HCT116 (cell line): ENCODE measurements around the gene ACHE. TPM values are rescaled to one million over a fixed set of nuclear protein-coding genes. Genes with fewer than 3 reads are reported as not detected.
"Not testable (repeated sequence)": the region's sequence is repeated elsewhere in the genome, so short reads cannot be mapped to it uniquely, and the experiment has no call there.

Experiments
- ATAC-seq: fragments of 200-7000 bp; cut with Tn5 transposase; 2 replicates; pipeline ENCODE4 v1.9.1; 2020; ENCODE audit warnings: mild to moderate bottlenecking, moderate library complexity
- BruUV-seq: library from RNA; stranded (reverse); fragments of 400-500 nt; replicated peaks from 2 replicates; lab custom pipeline; 2021; lab: Mats Ljungman, UMichigan
- CTCF ChIA-PET: fragments of 300-600 bp; sonication (Branson Sonifier 250); formaldehyde crosslinking; loops from one replicate; lab custom pipeline; 2021; ENCODE audit warnings: antibody characterized with exemption; lab: Charles Lee
- POLR2A ChIA-PET: fragments of 300-600, 350-600 bp; sonication (Branson Sonifier 250); formaldehyde crosslinking; loops from one replicate; lab custom pipeline; 2021; ENCODE audit warnings: antibody characterized with exemption; lab: Charles Lee
- RAD21 ChIA-PET, 2 experiments: fragments of 300-600 bp; sonication (Branson Sonifier 250); formaldehyde crosslinking; loops; one replicate each; lab custom pipeline; 2023; ENCODE audit warnings: low total read pairs in 2 of 2; ENCODE audit not compliant: uncharacterized antibody in 2 of 2, unreplicated experiment in 2 of 2, low non-redundant PET in 1 of 2; lab: Charles Lee
- DNase-seq: peaks from one replicate; pipeline ENCODE4 v3.0.0-alpha.2; 2010; ENCODE audit warnings: low read depth, low spot score
- H2AFZ ChIP-seq: fragments of 200-600 bp; shearing (Covaris generic), sonication (generic); 2 replicates; pipeline ENCODE4 v1.6.1; 2017; ENCODE audit warnings: low read depth, mixed run types, mixed read lengths, antibody characterized with exemption, low read length; ENCODE audit not compliant: poor library complexity, severe bottlenecking
- H3K27ac ChIP-seq: 2 replicates; pipeline ENCODE4 v1.5.1; 2012; ENCODE audit warnings: low read depth, low read length
- H3K27me3 ChIP-seq: fragments of 200-600 bp; sonication (generic); 2 replicates; pipeline ENCODE4 v1.6.1; 2016; ENCODE audit warnings: mixed run types, low read length, mixed read lengths; ENCODE audit not compliant: insufficient read depth
- H3K36me3 ChIP-seq, 2 experiments: fragments of 200-500 bp in 1 of 2; fragments of 200-600 bp in 1 of 2; sonication (Bioruptor generic) in 1 of 2; sonication (generic) in 1 of 2; 2 replicates each; pipeline versions ENCODE4 v1.5.1 to v1.6.1; 2014 to 2016; ENCODE audit warnings: low read length in 2 of 2, inconsistent platforms in 1 of 2, mixed read lengths in 1 of 2, mixed run types in 1 of 2; ENCODE audit not compliant: insufficient read depth in 2 of 2, control insufficient read depth in 1 of 2
- H3K4me1 ChIP-seq, 2 experiments: fragments of 200-600 bp in 1 of 2; sonication (generic) in 1 of 2; 2 replicates each; pipeline versions ENCODE4 v1.5.1 to v1.6.1; 2012 to 2017; ENCODE audit warnings: low read length in 2 of 2, inconsistent platforms in 1 of 2, mild to moderate bottlenecking in 1 of 2, mixed read lengths in 1 of 2, mixed run types in 1 of 2, moderate library complexity in 1 of 2; ENCODE audit not compliant: insufficient read depth in 2 of 2, control insufficient read depth in 1 of 2
- H3K4me2 ChIP-seq: fragments of 200-600 bp; sonication (generic); 2 replicates; pipeline ENCODE4 v1.6.1; 2017; ENCODE audit warnings: mixed run types, low read length, mixed read lengths
- H3K4me3 ChIP-seq, 2 experiments: fragments of 200-600 bp in 1 of 2; sonication (generic) in 1 of 2; replicated peaks in 1 of 2; 2 replicates each; pipeline ENCODE4 v1.5.1; 2011 to 2016; ENCODE audit warnings: low read length in 2 of 2, control low read depth in 1 of 2, low read depth in 1 of 2, mild to moderate bottlenecking in 1 of 2, mixed read lengths in 1 of 2, mixed run types in 1 of 2
- H3K79me2 ChIP-seq: fragments of 200-600 bp; sonication (generic); 2 replicates; pipeline ENCODE4 v1.6.1; 2017; ENCODE audit warnings: mild to moderate bottlenecking, mixed run types, low read length, moderate library complexity, mixed read lengths; ENCODE audit not compliant: insufficient read depth
- H3K9ac ChIP-seq: fragments of 200-600 bp; sonication (generic); 2 replicates; pipeline ENCODE4 v1.6.1; 2016; ENCODE audit warnings: low read length, mixed read lengths
- H3K9me2 ChIP-seq: fragments of 200-600 bp; sonication (generic), shearing (Covaris generic); 2 replicates; pipeline ENCODE4 v1.6.1; 2017; ENCODE audit warnings: mixed run types, mild to moderate bottlenecking, moderate library complexity; ENCODE audit not compliant: insufficient read depth
- H3K9me3 ChIP-seq, 2 experiments: fragments of 200-500 bp in 1 of 2; fragments of 200-600 bp in 1 of 2; sonication (Bioruptor generic) in 1 of 2; sonication (generic) in 1 of 2; 2 replicates each; pipeline ENCODE4 v1.6.1; 2014 to 2017; ENCODE audit warnings: low read length in 2 of 2, mixed read lengths in 2 of 2, inconsistent platforms in 1 of 2, low read depth in 1 of 2, mild to moderate bottlenecking in 1 of 2, mixed run types in 1 of 2, moderate library complexity in 1 of 2; ENCODE audit not compliant: control insufficient read depth in 1 of 2, insufficient read depth in 1 of 2
- H4K20me1 ChIP-seq: fragments of 200-600 bp; sonication (generic), shearing (Covaris generic); 2 replicates; pipeline ENCODE4 v1.6.1; 2017; ENCODE audit warnings: mixed run types, mild to moderate bottlenecking, moderate library complexity; ENCODE audit not compliant: insufficient read depth
- ATF3 ChIP-seq: IDR thresholded peaks from 2 replicates; pipeline ENCODE4 v1.6.1; 2012
- CBX3 ChIP-seq: IDR thresholded peaks from 2 replicates; pipeline ENCODE4 v1.6.1; 2012; ENCODE audit warnings: low read depth
- CEBPB ChIP-seq: IDR thresholded peaks from 2 replicates; pipeline ENCODE4 v1.6.1; 2012; ENCODE audit warnings: low read depth
- EZH2phosphoT487 ChIP-seq: fragments of 200-600 bp; IDR thresholded peaks from 2 replicates; pipeline ENCODE4 v1.6.1; 2018; ENCODE audit warnings: antibody characterized with exemption, borderline replicate concordance
- FOSL1 ChIP-seq: IDR thresholded peaks from 2 replicates; pipeline ENCODE4 v1.6.1; 2012; ENCODE audit warnings: low read depth
- JUND ChIP-seq: IDR thresholded peaks from 2 replicates; pipeline ENCODE4 v1.6.1; 2012
- POLR2A ChIP-seq: IDR thresholded peaks from 2 replicates; pipeline ENCODE4 v1.7.0; 2011; ENCODE audit warnings: borderline replicate concordance; ENCODE audit not compliant: insufficient read depth, insufficient read length; ENCODE audit errors: extremely low read depth
- POLR2AphosphoS5 ChIP-seq: IDR thresholded peaks from 2 replicates; pipeline ENCODE4 v1.6.1; 2011; ENCODE audit warnings: mild to moderate bottlenecking, low read depth, low read length, moderate library complexity
- REST ChIP-seq: IDR thresholded peaks from 2 replicates; pipeline ENCODE4 v1.6.1; 2012; ENCODE audit warnings: low read depth
- SIN3A ChIP-seq: IDR thresholded peaks from 2 replicates; pipeline ENCODE4 v1.6.1; 2012; ENCODE audit warnings: low read depth
- SP1 ChIP-seq: IDR thresholded peaks from 2 replicates; pipeline ENCODE4 v1.6.1; 2012; ENCODE audit warnings: low read depth
- SRF ChIP-seq: IDR thresholded peaks from 2 replicates; pipeline ENCODE4 v1.6.1; 2012; ENCODE audit warnings: low read depth
- TCF7L2 ChIP-seq: IDR thresholded peaks from 2 replicates; pipeline ENCODE4 v1.7.0; 2011; ENCODE audit warnings: borderline replicate concordance, inconsistent platforms; ENCODE audit not compliant: insufficient read depth, insufficient read length; ENCODE audit errors: extremely low read depth
- YY1 ChIP-seq: IDR thresholded peaks from 2 replicates; pipeline ENCODE4 v1.6.1; 2011; ENCODE audit warnings: low read length, low read depth, moderate library complexity, mild to moderate bottlenecking; ENCODE audit not compliant: insufficient replicate concordance; ENCODE audit errors: extremely low read depth
- ZBTB33 ChIP-seq: IDR thresholded peaks from 2 replicates; pipeline ENCODE4 v1.6.1; 2011; ENCODE audit warnings: mild to moderate bottlenecking, low read length, moderate library complexity; ENCODE audit not compliant: insufficient replicate concordance; ENCODE audit errors: extremely low read depth
- ZFX ChIP-seq: fragments of 450-650 bp; IDR thresholded peaks from 2 replicates; pipeline ENCODE4 v1.6.1; 2017
- ZNF274 ChIP-seq: fragments of 200-500 bp; sonication (Bioruptor generic); IDR thresholded peaks from 2 replicates; pipeline ENCODE4 v1.6.1; 2014; ENCODE audit warnings: mild to moderate bottlenecking, low read depth, low read length, inconsistent platforms
- intact Hi-C: fragments of 100-400 bp; cut with micrococcal nuclease; formaldehyde crosslinking; loops from 2 replicates; pipeline ENCODE4 v1.10.0; 2022
- total RNA-seq: library from RNA; stranded (reverse); gene quantifications from one replicate; pipeline ENCODE4 v1.2.1, GENCODE V29; 2021; ENCODE audit not compliant: unreplicated experiment

ACHE gene
- total RNA-seq, 1 experiment from 2014 or later, result 1.8 TPM

GRCh38 chr7:100923616-100924015, 27.9 kb upstream of the ACHE start:
- DNase-seq, RAD21 ChIA-PET, H3K9me3 ChIP-seq, intact Hi-C loops, H3K27ac ChIP-seq, ATAC-seq, BruUV-seq, H2AFZ ChIP-seq, H3K9me2 ChIP-seq, H3K9ac ChIP-seq, H3K36me3 ChIP-seq, H3K4me1 ChIP-seq, H3K4me3 ChIP-seq, H4K20me1 ChIP-seq, POLR2A ChIA-PET, H3K79me2 ChIP-seq, H3K4me2 ChIP-seq, H3K27me3 ChIP-seq, CTCF ChIA-PET: not testable (repeated sequence)

- no peak overlapping the region for H3K4me2 ChIP-seq
- CTCF ChIA-PET, result interaction anchor here (0.5 kb wide), 1 partner anchor 160 kb away, joined by 3 read pairs; no protein-coding TSS in a partner anchor
- H4K20me1 ChIP-seq, result no peaks in the 10 kb centered on the region
- H3K79me2 ChIP-seq, result no peaks in the 10 kb centered on the region
- H3K36me3 ChIP-seq, result no peaks in the 10 kb centered on the region
- H3K9me3 ChIP-seq, result no peaks in the 10 kb centered on the region
- POLR2A ChIA-PET, result no interaction called here
- no peak overlapping the region for H3K9ac ChIP-seq
- no peak overlapping the region for H2AFZ ChIP-seq
- DNase-seq, result no peak
- no peak overlapping the region for H3K4me3 ChIP-seq
- no peaks in the 10 kb centered on the region; a peak in 1 of 4 replicates for H3K4me1 ChIP-seq
- TF ChIP-seq ZBTB33 (no peak), JUND (no peak), POLR2A (no peak), ZFX (no peak), SP1 (no peak), ATF3 (no peak), EZH2phosphoT487 (no peak), SRF (no peak), CEBPB (no peak), CBX3 (no peak), POLR2AphosphoS5 (no peak), TCF7L2 (no peak), FOSL1 (no peak), ZNF274 (no peak), SIN3A (no peak), YY1 (no peak), REST (no peak)
- H3K9me2 ChIP-seq, result no peaks in the 10 kb centered on the region
- no TSS peak for BruUV-seq
- RAD21 ChIA-PET, result no interaction called here
- no peak for ATAC-seq
- no peak overlapping the region for H3K27ac ChIP-seq
- H3K27me3 ChIP-seq, result no peaks in the 10 kb centered on the region
- intact Hi-C loops, result no loop called here
Measured at GRCh38 chr7:100921039-100921438, 25.4 kb upstream of the ACHE start.
